HG03558 (cell line): ENCODE data around the gene ELF1.
"Not testable (repeated sequence)": the region's sequence is repeated elsewhere in the genome, so short reads cannot be mapped to it uniquely, and the experiment has no call there.

ENCODE experiments used
- ATAC-seq: cut with Tn5 transposase; IDR thresholded peaks from one replicate; pipeline ENCODE4 v1.9.1; 2021; ENCODE audit warnings: moderate number of reproducible peaks; ENCODE audit not compliant: unreplicated experiment; ENCODE audit errors: extremely low read depth

ELF1 gene

DNA sequence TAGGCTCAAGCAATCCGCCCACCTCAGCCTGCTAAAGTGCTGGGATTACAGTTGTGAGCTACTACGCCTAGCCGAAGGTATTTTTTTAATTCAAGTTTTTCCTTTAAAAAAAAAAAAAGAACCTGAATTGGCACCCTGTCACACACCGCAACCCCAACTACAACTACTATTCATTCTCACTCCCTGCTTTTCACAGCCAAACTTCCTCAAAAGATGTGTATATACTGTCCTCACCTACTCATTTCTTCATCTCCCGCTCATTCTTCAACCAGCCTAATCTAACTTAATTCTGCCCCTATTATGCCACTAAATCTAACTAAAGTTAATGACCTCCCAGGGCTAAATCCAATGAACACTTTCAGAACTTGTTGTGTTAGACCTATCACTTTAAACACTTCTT lies 29.5 kb upstream of the ELF1 start:
- ATAC-seq, result no peak

DNA sequence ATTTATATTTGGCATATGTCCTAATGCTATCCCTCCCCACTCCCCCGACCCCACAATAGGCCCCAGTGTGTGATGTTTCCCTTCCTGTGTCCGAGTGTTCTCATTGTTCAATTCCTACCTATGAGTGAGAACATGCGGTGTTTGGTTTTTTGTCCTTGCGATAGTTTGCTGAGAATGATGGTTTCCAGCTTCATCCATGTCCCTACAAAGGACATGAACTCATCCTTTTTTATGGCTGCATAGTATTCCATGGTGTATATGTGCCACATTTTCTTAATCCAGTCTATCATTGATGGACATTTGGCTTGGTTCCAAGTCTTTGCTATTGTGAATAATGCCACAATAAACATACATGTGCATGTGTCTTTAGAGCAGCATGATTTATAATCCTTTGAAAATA lies 23.3 kb upstream of the ELF1 start:
- ATAC-seq, result not testable (repeated sequence)

DNA sequence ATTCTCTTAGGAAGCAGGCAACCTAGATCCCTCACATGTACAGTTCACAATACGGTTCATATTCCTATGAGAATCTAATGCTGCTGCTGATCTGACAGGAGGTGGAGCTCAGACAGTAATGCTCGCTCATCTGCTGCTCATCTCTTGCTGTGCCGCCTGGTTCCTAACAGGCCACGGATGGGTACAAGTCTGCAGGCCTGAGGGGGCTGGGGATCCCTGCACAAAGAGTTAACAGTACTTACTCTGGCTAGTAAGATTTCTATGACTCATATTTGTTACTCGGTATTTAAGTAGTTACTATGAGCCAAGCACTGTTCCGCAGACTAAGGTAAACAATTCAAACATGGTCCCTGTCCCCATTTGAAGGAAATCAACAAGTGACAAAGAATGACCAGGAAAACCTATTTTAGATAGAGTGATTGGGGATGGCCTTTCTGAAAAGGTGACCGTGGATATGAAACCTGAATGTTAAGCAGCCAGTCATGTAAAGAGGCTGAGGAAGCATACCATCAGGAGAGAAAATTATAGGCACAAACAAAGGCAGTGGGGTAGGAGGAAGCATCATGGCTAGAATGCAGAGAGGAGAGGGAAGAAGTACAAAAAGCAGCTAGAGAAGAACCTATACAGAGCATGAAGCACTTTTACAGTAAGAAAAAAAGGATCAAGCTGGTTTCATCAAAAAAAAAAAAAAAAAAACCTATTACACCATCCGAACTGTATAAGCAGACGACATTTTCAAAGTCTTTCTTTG lies 21.6 kb upstream of the ELF1 start:
- no peak for ATAC-seq

DNA sequence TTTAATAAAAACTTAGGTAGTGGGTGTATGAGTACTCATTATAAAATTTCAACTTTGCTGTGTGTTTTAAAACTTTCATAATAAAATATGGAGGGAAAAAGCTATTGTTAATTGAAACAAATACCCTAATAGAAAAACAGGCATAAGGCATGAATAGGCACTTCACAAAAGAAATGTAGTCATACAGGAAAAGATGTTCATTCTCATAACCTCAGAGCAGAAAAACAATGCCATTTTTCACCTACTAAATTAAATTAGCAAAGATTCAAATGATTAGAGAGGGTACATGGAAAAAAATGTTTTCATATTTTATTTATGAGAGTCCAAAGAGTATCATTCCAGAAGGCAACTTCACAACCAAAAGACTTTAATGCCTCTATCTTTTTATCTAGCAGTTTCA lies 20.6 kb upstream of the ELF1 start:
- no peak for ATAC-seq

DNA sequence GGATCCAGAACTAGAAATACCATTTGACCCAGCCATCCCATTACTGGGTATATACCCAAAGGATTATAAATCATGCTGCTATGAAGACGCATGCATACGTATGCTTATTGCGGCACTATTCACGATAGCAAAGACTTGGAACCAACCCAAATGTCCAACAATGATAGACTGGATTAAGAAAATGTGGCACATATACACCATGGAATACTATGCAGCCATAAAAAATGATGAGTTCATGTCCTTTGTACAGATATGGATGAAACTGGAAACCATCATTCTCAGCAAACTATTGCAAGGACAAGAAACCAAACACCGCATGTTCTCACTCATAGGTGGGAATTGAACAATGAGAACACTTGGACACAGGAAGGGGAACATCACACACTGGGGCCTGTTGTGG lies 17.4 kb upstream of the ELF1 start:
- not testable (repeated sequence) for ATAC-seq

DNA sequence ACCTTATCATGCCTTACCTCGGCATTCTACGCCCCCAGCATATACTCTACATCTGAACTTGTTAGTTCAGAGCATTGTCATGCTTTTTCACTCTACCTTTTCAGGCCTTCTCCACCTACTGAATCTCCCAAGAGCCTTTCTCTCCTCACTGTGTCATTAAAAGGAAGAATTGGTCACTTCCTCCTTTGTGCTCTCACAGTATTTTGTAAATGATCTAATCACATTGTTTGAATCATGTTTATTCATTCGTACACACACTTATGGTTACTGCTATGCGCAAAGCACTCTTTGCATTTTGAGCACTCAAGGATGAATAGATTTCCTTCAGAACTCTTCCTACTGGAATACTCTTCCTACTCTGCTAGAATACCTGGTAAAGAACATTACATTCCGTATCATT lies 15.8 kb upstream of the ELF1 start:
- no peak for ATAC-seq

DNA sequence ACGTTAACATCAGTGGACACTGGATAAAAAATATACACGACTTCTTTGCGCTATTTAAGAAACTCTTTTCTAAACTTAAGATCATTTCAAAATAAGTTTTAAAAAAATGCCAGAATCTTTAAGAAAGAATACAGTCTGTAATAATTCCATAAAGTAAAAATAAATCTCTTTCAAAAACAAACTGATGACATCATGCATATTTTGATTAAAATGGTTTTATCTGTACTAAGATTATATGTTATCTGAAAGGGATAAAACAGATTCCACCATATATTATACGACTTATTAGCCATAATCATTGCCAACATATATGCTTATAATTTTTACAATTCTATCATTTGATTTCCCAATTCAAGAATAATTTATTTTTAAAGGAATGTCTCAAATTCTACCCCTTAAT lies 15.3 kb upstream of the ELF1 start:
- no peak for ATAC-seq

DNA sequence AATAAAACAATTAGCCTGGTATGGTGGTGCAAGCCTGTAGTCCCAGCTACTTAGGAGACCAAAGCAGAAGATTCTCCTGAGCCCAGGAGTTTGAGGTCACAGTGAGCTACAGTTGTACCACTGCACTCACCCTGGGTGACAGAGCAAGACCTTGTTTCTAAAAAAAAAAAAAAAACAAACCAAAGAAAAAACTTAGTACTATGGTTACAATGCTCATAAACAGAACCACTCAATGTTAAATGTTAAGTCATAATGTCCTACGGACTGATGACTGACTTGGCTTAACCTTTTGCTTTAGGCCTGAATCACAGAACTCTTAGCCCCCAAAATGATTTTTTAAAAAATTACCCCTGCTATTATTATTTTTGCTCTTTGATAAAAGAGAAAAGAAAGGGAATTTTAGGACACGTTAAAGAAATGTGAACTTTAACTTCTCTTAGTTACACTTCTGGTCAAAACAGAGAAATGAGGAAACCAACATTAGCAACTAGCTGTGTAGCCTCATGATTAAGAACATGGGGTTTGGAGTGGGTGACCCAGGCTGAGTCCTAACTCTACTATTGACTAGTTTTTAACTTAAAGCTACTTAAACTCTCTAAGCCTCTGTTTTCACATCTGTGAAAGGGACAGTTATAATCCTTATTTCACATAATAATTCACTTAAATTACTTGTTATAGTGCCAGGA lies 13.7 kb upstream of the ELF1 start:
- ATAC-seq, result no peak

DNA sequence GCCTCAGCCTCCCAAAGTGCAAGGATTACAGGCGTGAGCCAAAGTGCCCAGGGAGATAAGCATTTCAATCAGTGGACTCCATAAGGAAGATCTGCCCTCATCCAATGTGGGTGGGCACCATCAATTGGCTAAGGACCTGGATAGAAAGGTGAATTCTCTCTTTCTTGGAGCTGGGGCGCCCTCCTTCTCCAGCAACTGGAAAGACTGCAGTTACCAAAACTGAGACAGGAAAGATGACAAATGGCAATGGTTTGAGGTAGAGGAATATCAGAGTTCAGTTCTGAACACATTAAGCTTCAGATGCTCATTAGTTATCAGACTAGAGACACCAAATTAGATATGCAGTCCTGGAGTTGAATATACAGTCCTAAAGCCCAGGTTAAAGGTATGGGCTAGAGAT lies 10.5 kb upstream of the ELF1 start:
- ATAC-seq, result no peak

DNA sequence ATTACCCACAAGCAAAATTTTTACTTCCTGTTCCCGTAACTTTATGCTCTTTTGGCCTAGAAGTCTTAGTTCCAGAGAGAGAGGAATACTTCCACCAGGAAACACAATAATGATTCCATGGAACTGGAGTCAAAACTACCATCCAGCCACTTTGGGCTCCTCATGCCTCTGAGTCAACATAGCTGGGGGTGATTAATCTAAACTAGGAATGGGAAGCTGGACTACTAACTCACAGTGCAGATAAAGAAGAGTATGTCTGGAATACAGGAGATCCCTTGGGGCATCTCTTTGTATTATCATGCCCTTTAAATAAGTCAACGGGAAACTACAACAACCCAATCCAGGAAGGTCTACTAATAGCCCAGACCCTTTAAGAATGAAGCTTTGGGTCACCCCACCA lies 8.9 kb upstream of the ELF1 start:
- no peak for ATAC-seq

DNA sequence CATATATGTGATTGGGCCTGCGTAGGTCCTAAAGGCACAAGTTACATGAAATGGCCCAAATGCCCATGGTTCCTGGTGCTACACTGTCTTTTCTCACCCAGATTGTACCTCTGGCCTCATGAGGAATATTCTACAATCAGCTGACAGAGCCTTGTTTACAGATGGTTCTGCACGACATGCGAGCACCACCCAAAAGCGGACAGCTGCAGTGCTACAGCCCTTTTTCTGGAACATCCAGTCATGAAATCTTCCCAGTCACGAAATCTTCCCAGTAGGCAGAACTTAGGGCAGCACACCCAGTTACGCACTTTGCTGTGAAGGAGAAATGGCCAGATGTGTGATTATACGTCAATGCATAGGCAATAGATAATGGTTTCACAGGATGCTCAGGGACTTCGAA lies 7.7 kb upstream of the ELF1 start:
- ATAC-seq, result no peak

DNA sequence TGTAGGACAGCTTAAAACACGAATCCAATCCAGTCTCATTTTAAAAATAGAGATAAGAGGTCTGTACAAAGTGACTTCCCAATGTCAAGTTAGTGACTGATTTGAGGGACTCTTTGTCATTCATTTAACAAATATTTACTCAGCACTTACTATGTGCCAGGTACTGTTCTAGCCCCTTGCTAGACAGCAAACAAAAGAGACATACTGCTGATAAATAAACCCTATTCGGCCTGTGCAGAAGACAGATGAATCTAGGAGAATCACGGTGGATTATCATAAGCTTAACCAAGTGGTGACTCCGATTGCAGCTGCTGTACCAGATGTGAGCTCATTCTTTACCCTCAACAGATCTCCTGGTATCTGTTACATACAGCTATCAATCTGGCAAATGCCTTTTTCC lies 6.4 kb upstream of the ELF1 start:
- no peak for ATAC-seq

DNA sequence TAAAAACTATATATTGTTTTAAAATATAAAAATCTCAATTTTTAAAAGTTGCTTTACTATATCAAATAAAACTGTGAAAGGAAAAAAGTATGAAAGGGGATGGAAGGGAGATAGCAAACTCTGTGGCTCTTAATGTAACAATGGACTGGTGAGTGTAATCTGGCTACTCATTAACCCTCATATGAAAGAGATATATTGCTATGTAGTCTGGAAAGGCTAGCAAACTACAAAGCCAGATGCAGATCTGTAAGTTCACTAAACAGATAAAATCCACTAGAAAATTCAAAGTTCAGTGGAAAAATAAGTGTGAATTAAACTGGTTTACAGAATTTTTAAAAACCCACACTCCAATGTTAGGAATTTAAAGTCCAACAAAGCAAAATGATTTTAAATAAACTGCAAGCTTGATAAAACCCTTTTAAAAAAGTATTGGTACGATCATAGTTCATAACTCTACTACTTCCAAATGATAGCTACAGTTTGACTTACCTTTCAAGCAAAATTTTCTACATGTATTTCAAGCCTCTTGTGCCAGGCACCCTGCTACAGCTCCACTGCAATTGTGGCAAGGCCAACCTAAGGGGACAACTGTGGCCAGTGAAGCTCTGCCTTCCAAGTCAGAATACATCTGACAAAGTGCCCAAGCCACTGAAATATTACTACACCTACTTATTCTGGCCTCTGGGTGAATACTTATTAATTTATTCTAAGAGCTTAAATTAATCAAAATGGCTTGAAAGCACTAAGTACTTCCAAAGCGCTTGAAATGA lies 647 bp upstream of the ELF1 start:
- ATAC-seq, result no peak

DNA sequence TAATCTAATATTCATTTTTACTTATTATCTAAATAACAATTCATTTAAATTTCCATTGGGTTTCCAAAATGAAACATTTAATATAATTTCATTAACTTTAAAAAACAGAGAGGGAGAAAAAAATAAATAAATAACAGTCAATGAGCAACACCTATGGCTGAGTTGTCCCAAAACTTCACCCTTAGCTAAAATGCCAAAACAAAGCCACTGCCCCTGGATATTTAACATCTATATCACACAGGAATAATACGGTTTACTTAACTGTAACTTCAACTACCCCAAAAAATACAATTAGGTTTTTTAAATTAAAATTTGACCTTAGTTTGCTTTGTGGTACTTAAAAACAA lies 541 bp downstream of the ELF1 start:
- no peak for ATAC-seq

DNA sequence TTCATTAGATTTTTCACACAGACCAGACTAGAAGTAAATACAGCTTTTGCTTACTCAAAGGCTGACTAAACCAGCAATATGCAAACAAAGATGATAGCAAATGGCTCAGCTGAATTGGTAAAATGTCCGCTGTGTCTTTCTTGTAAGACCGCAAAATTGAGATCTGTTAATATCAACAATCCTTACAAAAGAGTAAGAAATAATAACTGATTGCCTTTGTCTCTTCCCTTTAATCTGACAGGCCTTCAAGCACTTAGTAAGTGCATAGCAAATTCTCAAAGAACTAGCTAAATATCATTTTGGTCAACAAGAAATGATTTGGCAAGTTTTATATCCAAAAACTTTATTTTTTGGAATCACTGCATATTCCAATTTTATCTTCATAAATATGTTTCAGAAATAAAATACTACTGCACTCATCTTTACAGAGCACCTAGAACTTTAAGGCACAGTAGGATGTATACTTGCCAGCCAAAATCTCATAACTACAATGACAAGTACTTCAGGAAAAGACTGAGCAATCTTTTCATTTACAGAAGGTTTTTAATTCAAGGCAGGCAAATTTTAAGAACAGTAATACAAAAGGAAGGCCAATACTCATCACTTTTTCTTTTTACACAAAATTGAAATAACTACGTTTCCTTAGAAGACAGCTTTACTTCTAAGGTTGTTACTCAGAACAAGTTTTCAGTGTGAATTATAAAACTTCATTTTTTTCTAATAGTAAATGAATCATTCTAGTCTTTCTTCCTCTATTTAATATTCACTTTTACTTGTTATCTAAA lies 1.1 kb downstream of the ELF1 start:
- no peak for ATAC-seq

DNA sequence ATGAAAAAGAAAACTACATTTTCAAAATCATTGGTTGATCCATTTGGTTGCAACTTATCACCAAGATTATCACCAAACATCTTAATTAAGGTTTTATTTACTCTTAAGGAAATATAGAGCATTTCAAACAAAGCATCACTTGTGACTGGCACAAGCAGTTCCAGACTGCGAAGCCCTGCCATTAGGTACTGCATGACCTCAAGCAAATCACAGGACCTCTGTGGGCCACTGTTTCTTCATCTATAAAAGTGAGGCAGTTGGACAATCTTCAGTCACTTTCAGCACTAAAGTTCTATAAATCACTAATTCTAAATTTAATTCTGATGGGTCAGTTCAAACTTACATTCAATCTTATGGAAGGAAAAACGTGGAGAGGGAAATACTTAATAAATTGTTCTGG lies 2.0 kb downstream of the ELF1 start:
- ATAC-seq, result no peak

DNA sequence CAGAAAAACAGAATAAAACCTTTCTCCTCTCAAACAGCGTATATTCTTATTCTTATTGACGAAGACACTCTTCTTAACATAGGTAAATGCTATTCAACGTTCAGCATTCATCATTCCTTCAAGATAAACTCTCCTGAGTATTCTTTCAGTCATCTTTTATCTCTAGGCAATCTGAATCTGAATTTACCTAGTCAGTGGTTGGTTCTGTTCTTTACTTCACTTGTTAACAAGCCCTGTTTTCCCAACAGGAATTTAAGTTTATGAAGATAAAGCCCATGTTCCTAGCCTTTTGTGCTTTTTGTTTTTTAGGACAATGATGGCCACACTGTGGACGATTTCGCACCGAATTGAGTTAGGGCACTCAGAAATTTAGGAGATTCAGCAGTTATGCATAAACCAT lies 3.2 kb downstream of the ELF1 start:
- no peak for ATAC-seq

DNA sequence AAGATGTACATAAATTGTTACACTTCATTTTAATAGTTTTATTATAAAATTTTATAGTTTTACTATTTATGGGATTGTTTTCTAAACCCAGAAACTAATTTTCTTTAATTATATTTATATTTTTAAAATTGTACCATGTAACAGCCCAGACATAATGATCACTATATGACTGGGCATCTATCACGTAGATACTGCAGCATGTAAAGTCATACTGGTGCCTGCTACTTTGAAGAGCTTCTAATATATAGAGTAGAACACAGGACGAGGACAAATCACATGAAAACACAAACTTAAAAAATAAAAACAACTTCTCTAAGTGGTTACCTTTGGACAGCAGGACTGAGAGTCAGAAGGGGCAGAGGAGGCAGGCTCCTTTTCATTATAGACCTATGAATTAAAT lies 5.3 kb downstream of the ELF1 start:
- ATAC-seq, result no peak

DNA sequence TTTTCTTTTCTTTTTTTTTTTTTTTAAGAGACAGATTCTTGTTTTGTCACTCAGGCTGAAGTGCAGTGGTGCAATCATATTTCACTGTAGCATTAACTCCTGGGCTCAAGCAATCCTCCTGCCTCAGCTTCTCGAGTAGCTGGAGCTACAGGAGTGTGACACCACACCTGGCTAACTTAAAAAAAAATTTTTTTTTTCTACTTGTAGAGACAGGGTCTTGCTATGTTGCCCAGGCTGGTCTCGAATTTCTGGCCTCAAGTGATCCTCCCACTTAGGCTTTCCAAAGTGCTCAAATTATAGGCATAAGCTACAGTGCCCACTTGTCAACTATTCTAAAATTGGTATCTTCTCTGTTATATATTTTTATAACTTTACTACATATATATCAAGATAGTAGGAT lies 6.6 kb downstream of the ELF1 start:
- no peak for ATAC-seq

DNA sequence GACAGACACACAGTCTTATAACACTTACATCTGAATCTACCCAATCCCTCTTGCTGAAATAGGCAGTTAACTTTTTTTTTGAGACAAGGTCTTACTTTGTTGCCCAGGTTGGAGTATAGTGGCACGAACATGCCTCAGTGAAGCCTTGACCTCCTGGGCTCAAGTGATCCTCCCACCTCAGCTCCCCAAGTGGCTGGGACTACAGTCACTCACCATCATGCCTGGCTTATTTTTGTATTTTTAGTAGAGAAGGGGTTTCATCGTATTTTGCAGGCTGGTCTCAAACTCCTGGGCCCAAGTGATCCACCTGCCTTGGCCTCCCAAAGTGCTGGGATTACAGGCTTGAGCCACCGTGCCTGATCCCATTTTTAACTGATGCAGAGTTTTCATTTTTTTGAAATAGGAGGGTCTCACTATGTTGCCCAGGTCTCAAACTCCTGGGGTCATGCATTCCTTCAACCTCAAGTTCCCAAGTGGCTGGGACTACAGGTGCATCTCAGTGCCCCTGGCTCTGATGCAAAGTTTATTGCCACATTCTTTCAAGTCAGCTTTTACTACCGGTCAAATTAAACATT lies 7.6 kb downstream of the ELF1 start:
- ATAC-seq, result no peak
